HEK293T (cell line): ENCODE results near the gene IL17REL.

Source experiments
- BHLHE40 ChIP-seq: fragments of 450-650 bp; IDR thresholded peaks from 2 replicates; pipeline ENCODE4 v1.6.1; 2016; ENCODE audit warnings: mild to moderate bottlenecking, moderate library complexity, borderline replicate concordance
- ELF4 ChIP-seq: fragments of 450-650 bp; IDR thresholded peaks from 2 replicates; pipeline ENCODE4 v1.6.1; 2017; ENCODE audit warnings: antibody characterized with exemption
- FOXA1 ChIP-seq: fragments of 450-650 bp; IDR thresholded peaks from 2 replicates; pipeline ENCODE4 v1.6.1; 2016; ENCODE audit warnings: mild to moderate bottlenecking
- FOXK2 ChIP-seq: fragments of 450-650 bp; IDR thresholded peaks from 2 replicates; pipeline ENCODE4 v1.6.1; 2016; ENCODE audit warnings: mild to moderate bottlenecking
- FOXM1 ChIP-seq: fragments of 450-650 bp; IDR thresholded peaks from 2 replicates; pipeline ENCODE4 v1.6.1; 2017; ENCODE audit warnings: mild to moderate bottlenecking, borderline replicate concordance
- HDGF ChIP-seq: fragments of 450-650 bp; IDR thresholded peaks from 2 replicates; pipeline ENCODE4 v1.6.1; 2017; ENCODE audit warnings: antibody characterized with exemption, borderline replicate concordance
- L3MBTL2 ChIP-seq: fragments of 450-650 bp; conservative IDR thresholded peaks from 2 replicates; pipeline ENCODE4 v1.6.1; 2016; ENCODE audit warnings: mild to moderate bottlenecking
- SP1 ChIP-seq: fragments of 450-650 bp; IDR thresholded peaks from 2 replicates; pipeline ENCODE4 v1.6.1; 2017
- SUZ12 ChIP-seq: fragments of 450-650 bp; IDR thresholded peaks from 2 replicates; pipeline ENCODE4 v1.6.1; 2016; ENCODE audit warnings: mild to moderate bottlenecking
- TARDBP ChIP-seq: fragments of 450-650 bp; IDR thresholded peaks from 2 replicates; pipeline ENCODE4 v1.6.1; 2016
- ZNF384 ChIP-seq: fragments of 450-650 bp; IDR thresholded peaks from 2 replicates; pipeline ENCODE4 v1.6.1; 2016
- TF ChIP-seq, protein P1 (sequence below): fragments of 450-650 bp; IDR thresholded peaks from 2 replicates; pipeline ENCODE4 v1.6.1; 2016

DNA sequence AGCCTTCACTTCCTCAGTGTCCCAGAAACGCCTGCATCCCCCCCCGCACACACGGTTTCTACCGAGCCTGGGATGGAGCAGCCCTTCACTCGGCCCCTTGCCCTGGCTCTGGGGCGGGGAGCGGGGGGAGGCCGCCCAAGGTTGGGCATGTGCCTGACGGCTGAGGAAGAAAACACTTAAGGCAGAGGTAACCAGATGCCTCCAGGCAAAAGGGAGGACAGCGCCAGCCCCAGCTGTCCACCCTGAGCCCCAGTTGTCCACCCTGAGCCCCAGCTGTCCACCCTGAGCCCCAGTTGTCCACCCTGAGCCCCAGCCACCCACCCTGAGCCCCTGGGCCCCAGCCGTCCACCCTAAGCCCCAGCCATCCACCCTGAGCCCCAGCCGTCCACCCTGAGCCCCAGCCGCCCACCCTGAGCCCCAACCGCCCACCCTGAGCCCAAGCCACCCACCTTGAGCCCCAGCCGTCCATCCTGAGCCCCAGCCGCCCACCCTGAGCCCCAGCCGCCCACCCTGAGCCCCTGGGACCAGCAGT lies 49.3 kb upstream of the IL17REL start:
- TF ChIP-seq, protein P1, sequence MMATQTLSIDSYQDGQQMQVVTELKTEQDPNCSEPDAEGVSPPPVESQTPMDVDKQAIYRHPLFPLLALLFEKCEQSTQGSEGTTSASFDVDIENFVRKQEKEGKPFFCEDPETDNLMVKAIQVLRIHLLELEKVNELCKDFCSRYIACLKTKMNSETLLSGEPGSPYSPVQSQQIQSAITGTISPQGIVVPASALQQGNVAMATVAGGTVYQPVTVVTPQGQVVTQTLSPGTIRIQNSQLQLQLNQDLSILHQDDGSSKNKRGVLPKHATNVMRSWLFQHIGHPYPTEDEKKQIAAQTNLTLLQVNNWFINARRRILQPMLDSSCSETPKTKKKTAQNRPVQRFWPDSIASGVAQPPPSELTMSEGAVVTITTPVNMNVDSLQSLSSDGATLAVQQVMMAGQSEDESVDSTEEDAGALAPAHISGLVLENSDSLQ: no peak
- TF ChIP-seq L3MBTL2 (no peak), ZNF384 (no peak), SP1 (no peak), HDGF (no peak), FOXK2 (no peak), SUZ12 (no peak), FOXA1 (no peak), FOXM1 (no peak), ELF4 (no peak), BHLHE40 (no peak), TARDBP (no peak)
